ENCODE results near the gene GPR35.

- TF ChIP-seq CTCF (IDR thresholded peaks at IDR 0.05; ENCODE audit: low read depth, low read length) (no peak), EZH2phosphoT487 (IDR thresholded peaks at IDR 0.05; ENCODE audit: low read depth) (no peak)
Measured at GRCh38 chr2:240642061-240642805, 17.0 kb downstream of the GPR35 start.

Measured in OCI-LY3 (cell line).